ENCODE results near the gene ADRB1. TPM values are rescaled to one million over a fixed set of nuclear protein-coding genes. Genes with fewer than 3 reads are reported as not detected.

Gene ADRB1
- total and polyA plus RNA-seq, 2 of the 13 experiments (the other 11 are each of a cell fraction or from before 2014, with no cell fraction given), result 0.07 TPM; not detected in 1

DNA sequence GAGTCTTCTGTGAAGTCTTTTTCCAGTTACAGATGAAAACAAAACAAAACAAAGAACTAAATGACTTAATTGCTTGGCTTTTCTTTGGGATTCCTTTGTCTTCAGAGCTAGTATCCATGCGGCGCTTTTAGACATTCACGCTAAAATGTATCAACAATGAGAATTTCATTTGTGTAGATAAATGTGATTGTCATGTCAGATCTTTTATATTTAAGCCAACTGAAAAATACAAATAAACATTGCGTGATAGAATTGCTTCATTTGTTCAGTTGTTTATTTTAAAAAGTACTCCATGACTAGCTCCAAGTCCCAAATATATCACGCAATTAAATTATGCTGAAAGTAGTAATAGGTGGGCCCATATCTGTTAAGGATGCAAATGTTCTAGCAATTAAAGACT lies 7.9 kb upstream of the ADRB1 start:
- intact Hi-C loops (cut with micrococcal nuclease; ENCODE audit: unreplicated experiment), result no loop called here
- no peaks in the 10 kb centered on the region for H3K9me3 ChIP-seq (ENCODE audit: low read length)
- ChIA-PET POLR2A (no interaction called here), CTCF (ENCODE audit: low intra/inter-chr PET ratio, low total read pairs) (no interaction called here)
- H3K27ac ChIP-seq (ENCODE audit: extremely low read length, insufficient read depth, low read length), result no peak overlapping the region
- no TSS peak for BruUV-seq (replicated peaks)
- peaks cover 0 to 7% of the 10 kb centered on the region in 2 experiments; a peak in 3 of 5 replicates for H3K27me3 ChIP-seq (ENCODE audit: control insufficient read depth in 1 of 2, insufficient read depth in 2 of 2, low read length in 2 of 2)
- no peak for FAIRE-seq
- no peaks in the 10 kb centered on the region for H3K36me3 ChIP-seq (replicated peaks in 1 of 2; ENCODE audit: control insufficient read depth in 1 of 2, insufficient read depth in 2 of 2, low read length in 2 of 2)
- no peak for ATAC-seq
- no peaks in the 10 kb centered on the region for H4K20me1 ChIP-seq (ENCODE audit: insufficient read depth, low read length)
- H3K4me3 ChIP-seq (replicated peaks in 1 of 3; ENCODE audit: insufficient read depth in 1 of 3, low read depth in 2 of 3, low read length in 3 of 3), result no peak overlapping the region
- in situ Hi-C loops (cut with HindIII; ENCODE audit: extremely low pct_ligation_motif_present, low pct_unique_long_range_greater_than_20kb), result no loop called here
- no peak overlapping the region for H3K4me2 ChIP-seq (ENCODE audit: low read depth, low read length)
- WGBS (ENCODE audit: low lambda C conversion rate), result 84% methylated on average over 5 of the region's 5 CpGs
- H3K9ac ChIP-seq (ENCODE audit: insufficient read depth, low read depth, low read length), result no peak overlapping the region
- TF ChIP-seq, protein P1, sequence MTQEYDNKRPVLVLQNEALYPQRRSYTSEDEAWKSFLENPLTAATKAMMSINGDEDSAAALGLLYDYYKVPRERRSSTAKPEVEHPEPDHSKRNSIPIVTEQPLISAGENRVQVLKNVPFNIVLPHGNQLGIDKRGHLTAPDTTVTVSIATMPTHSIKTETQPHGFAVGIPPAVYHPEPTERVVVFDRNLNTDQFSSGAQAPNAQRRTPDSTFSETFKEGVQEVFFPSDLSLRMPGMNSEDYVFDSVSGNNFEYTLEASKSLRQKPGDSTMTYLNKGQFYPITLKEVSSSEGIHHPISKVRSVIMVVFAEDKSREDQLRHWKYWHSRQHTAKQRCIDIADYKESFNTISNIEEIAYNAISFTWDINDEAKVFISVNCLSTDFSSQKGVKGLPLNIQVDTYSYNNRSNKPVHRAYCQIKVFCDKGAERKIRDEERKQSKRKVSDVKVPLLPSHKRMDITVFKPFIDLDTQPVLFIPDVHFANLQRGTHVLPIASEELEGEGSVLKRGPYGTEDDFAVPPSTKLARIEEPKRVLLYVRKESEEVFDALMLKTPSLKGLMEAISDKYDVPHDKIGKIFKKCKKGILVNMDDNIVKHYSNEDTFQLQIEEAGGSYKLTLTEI (CRISPR knock-in tag; conservative IDR thresholded peaks at IDR 0.05), result no peak
- TF ChIP-seq, protein P2, sequence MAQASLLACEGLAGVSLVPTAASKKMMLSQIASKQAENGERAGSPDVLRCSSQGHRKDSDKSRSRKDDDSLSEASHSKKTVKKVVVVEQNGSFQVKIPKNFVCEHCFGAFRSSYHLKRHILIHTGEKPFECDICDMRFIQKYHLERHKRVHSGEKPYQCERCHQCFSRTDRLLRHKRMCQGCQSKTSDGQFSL (CRISPR knock-in tag; IDR thresholded peaks at IDR 0.05), result no peak
- no peak for DNase-seq (ENCODE audit: low spot score)
- no peaks in the 10 kb centered on the region for H3K79me2 ChIP-seq (ENCODE audit: insufficient read depth, low read length)
- no peaks in the 10 kb centered on the region for H3K4me1 ChIP-seq (ENCODE audit: insufficient read depth, low read length)
- no peak overlapping the region for H2AFZ ChIP-seq (ENCODE audit: low read length)

DNA sequence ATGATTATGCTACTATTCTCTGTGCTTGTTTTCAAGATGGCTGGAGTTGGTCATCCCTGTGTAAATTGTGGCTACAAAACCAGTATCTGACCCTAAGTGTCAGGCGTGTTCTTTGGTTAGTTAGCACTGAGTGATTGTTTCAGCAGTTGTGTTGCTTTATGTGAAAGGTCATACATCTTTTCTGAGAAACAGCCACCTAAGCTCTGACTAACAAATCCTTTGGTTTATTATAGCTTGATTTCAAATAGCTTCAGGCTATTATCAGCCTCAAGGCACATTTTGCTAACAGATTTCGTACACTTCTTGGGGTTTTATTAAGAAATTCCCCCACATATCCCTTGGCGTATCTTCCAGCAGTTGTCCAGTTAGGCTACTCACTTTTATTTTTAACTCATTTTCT lies 4.8 kb upstream of the ADRB1 start:
- BruUV-seq (replicated peaks), result no TSS peak
- POLR2A ChIA-PET, result no interaction called here
- no peaks in the 10 kb centered on the region for H3K79me2 ChIP-seq (ENCODE audit: insufficient read depth, low read length)
- intact Hi-C loops (cut with micrococcal nuclease; ENCODE audit: unreplicated experiment) (no loop called here), in situ Hi-C loops (cut with HindIII; ENCODE audit: extremely low pct_ligation_motif_present, low pct_unique_long_range_greater_than_20kb) (no loop called here)
- H2AFZ ChIP-seq (ENCODE audit: low read length), result no peak overlapping the region
- ATAC-seq (no peak), DNase-seq (ENCODE audit: low spot score) (no peak), FAIRE-seq (no peak)
- H3K27ac ChIP-seq (ENCODE audit: extremely low read length, insufficient read depth, low read length), result no peak overlapping the region
- peaks cover 1 to 21% of the 10 kb centered on the region in 2 experiments; a peak in 4 of 5 replicates for H3K27me3 ChIP-seq (ENCODE audit: control insufficient read depth in 1 of 2, insufficient read depth in 2 of 2, low read length in 2 of 2)
- H3K36me3 ChIP-seq (replicated peaks in 1 of 2; ENCODE audit: control insufficient read depth in 1 of 2, insufficient read depth in 2 of 2, low read length in 2 of 2), result no peaks in the 10 kb centered on the region
- H3K9me3 ChIP-seq (ENCODE audit: low read length), result no peaks in the 10 kb centered on the region
- CTCF ChIA-PET (ENCODE audit: low intra/inter-chr PET ratio, low total read pairs), result no interaction called here
- no peaks in the 10 kb centered on the region for H4K20me1 ChIP-seq (ENCODE audit: insufficient read depth, low read length)
- TF ChIP-seq, protein P3, sequence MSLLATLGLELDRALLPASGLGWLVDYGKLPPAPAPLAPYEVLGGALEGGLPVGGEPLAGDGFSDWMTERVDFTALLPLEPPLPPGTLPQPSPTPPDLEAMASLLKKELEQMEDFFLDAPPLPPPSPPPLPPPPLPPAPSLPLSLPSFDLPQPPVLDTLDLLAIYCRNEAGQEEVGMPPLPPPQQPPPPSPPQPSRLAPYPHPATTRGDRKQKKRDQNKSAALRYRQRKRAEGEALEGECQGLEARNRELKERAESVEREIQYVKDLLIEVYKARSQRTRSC (CRISPR knock-in tag; IDR thresholded peaks at IDR 0.05; ENCODE audit: low read depth), result no peak
- TF ChIP-seq ZNF34 (CRISPR knock-in tag; IDR thresholded peaks at IDR 0.05; ENCODE audit: borderline replicate concordance) (no peak), ZFYVE20 (CRISPR knock-in tag; IDR thresholded peaks at IDR 0.05; ENCODE audit: borderline replicate concordance, low read depth) (no peak), ZNF558 (CRISPR knock-in tag; IDR thresholded peaks at IDR 0.05; ENCODE audit: borderline replicate concordance) (no peak)
- TF ChIP-seq, protein P2 (CRISPR knock-in tag; IDR thresholded peaks at IDR 0.05), result no peak
- TF ChIP-seq, protein P4, sequence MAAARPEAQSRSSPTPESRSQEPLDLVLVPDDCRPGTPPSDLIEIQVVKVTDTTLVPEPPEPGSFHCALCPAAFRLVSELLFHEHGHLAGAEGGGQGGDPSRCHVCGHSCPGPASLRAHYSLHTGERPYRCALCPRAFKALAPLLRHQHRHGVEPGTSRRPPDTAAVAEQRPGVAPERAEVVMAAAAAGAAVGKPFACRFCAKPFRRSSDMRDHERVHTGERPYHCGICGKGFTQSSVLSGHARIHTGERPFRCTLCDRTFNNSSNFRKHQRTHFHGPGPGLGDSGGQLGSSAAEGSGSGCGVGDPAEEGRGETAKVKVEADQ (CRISPR knock-in tag; IDR thresholded peaks at IDR 0.05; ENCODE audit: borderline replicate concordance), result no peak
- no peak overlapping the region for H3K4me2 ChIP-seq (ENCODE audit: low read depth, low read length)
- H3K4me3 ChIP-seq (replicated peaks in 1 of 3; ENCODE audit: insufficient read depth in 1 of 3, low read depth in 2 of 3, low read length in 3 of 3), result no peak overlapping the region
- H3K4me1 ChIP-seq (ENCODE audit: insufficient read depth, low read length), result 0 out of 2 replicates have a peak, but pooled peaks cover 4% of the 10 kb centered on the region
- no peak overlapping the region for H3K9ac ChIP-seq (ENCODE audit: insufficient read depth, low read depth, low read length)
- 36% methylated on average over 3 of the region's 3 CpGs for WGBS (ENCODE audit: low lambda C conversion rate)

All from HepG2 (cell line).